Measurements from ENCODE around the gene SLC35E1. TPM values are rescaled to one million over a fixed set of nuclear protein-coding genes. Genes with fewer than 3 reads are reported as not detected.

Gene SLC35E1
- total RNA-seq, 2 donors from 2014 or later: 42.0 to 69.1 TPM

GRCh38 chr19:16540948-16541347 is 31.3 kb downstream of the SLC35E1 start:
- 82% methylated on average over 12 of the region's 12 CpGs for WGBS
- Histone ChIP-seq H3K27me3 (replicated peaks; ENCODE audit: insufficient read depth) (no peaks in the 10 kb centered on the region), H3K4me1 (replicated peaks) (peaks cover 22% of the 10 kb centered on the region), H3K36me3 (no peaks in the 10 kb centered on the region), H3K4me3 (peak overlapping the region in 1 of 2 donors; percentile 93), H3K9me3 (no peaks in the 10 kb centered on the region), H3K27ac (no peak overlapping the region)
- DNase-seq (ENCODE audit: low spot score): no peak
- intact Hi-C loops (cut with DNase I): no loop called here
- no peak for TF ChIP-seq POLR2AphosphoS5 (IDR thresholded peaks at IDR 0.05)
- no peak for TF ChIP-seq POLR2A (IDR thresholded peaks at IDR 0.05)
- TF ChIP-seq CTCF (IDR thresholded peaks at IDR 0.05): no peak

GRCh38 chr19:16537111-16537510 is 35.1 kb downstream of the SLC35E1 start:
- H3K27me3 ChIP-seq (replicated peaks; ENCODE audit: insufficient read depth): no peaks in the 10 kb centered on the region
- no peaks in the 10 kb centered on the region for H3K9me3 ChIP-seq
- peaks cover 12% of the 10 kb centered on the region for H3K4me1 ChIP-seq (replicated peaks)
- 94% methylated on average over 13 of the region's 13 CpGs for WGBS
- H3K27ac ChIP-seq: no peak overlapping the region
- intact Hi-C loops (cut with DNase I): no loop called here
- no peak for TF ChIP-seq POLR2A (IDR thresholded peaks at IDR 0.05)
- no peak for TF ChIP-seq POLR2AphosphoS5 (IDR thresholded peaks at IDR 0.05)
- TF ChIP-seq CTCF (IDR thresholded peaks at IDR 0.05): no peak
- no peak overlapping the region for H3K4me3 ChIP-seq
- no peak for DNase-seq (ENCODE audit: low spot score)
- H3K36me3 ChIP-seq: peaks cover 16 to 34% of the 10 kb centered on the region in 2 donors

GRCh38 chr19:16536130-16536529 is 36.1 kb downstream of the SLC35E1 start:
- intact Hi-C loops (cut with DNase I): no loop called here
- H3K36me3 ChIP-seq: peaks cover 25 to 44% of the 10 kb centered on the region in 2 donors
- 89% methylated on average over 9 of the region's 9 CpGs for WGBS

GRCh38 chr19:16535381-16535780 is 36.8 kb downstream of the SLC35E1 start:
- Histone ChIP-seq H3K4me3 (no peak overlapping the region), H3K4me1 (replicated peaks) (peaks cover 4% of the 10 kb centered on the region), H3K36me3 (peaks cover 33 to 52% of the 10 kb centered on the region in 2 donors), H3K27ac (no peak overlapping the region), H3K9me3 (no peaks in the 10 kb centered on the region), H3K27me3 (replicated peaks; ENCODE audit: insufficient read depth) (no peaks in the 10 kb centered on the region)
- 90% methylated on average over 18 of the region's 18 CpGs for WGBS
- no peak for DNase-seq (ENCODE audit: low spot score)
- intact Hi-C loops (cut with DNase I): no loop called here
- TF ChIP-seq CTCF (IDR thresholded peaks at IDR 0.05): no peak

More at GRCh38 chr19:16536130-16536529, 36.1 kb downstream of the SLC35E1 start:
- Histone ChIP-seq H3K4me1 (replicated peaks) (peaks cover 9% of the 10 kb centered on the region), H3K27ac (no peak overlapping the region), H3K27me3 (replicated peaks; ENCODE audit: insufficient read depth) (no peaks in the 10 kb centered on the region), H3K4me3 (no peak overlapping the region), H3K9me3 (no peaks in the 10 kb centered on the region)
- TF ChIP-seq CTCF (IDR thresholded peaks at IDR 0.05) (no peak), POLR2A (IDR thresholded peaks at IDR 0.05) (no peak), POLR2AphosphoS5 (IDR thresholded peaks at IDR 0.05) (no peak)
- DNase-seq (ENCODE audit: low spot score): no peak

- no peaks in the 10 kb centered on the region for H3K4me1 ChIP-seq (replicated peaks)
These were observed 39.6 kb downstream of the SLC35E1 start for GRCh38 chr19:16532440-16533234.

More at GRCh38 chr19:16532440-16533234, 39.6 kb downstream of the SLC35E1 start:
- DNase-seq (ENCODE audit: low spot score): no peak
- no peak overlapping the region for H3K4me3 ChIP-seq
- intact Hi-C loops (cut with DNase I): no loop called here
- 93% methylated on average over 47 of the region's 47 CpGs for WGBS
- no peaks in the 10 kb centered on the region for H3K9me3 ChIP-seq
- H3K36me3 ChIP-seq: peaks cover 45 to 61% of the 10 kb centered on the region in 2 donors
- no peak overlapping the region for H3K27ac ChIP-seq
- H3K27me3 ChIP-seq (replicated peaks; ENCODE audit: insufficient read depth): no peaks in the 10 kb centered on the region
- TF ChIP-seq POLR2A (IDR thresholded peaks at IDR 0.05) (no peak), POLR2AphosphoS5 (IDR thresholded peaks at IDR 0.05) (no peak), CTCF (IDR thresholded peaks at IDR 0.05) (no peak)
